ENCODE data around the gene TMEM253. TPM values are rescaled to one million over a fixed set of nuclear protein-coding genes. Genes with fewer than 3 reads are reported as not detected.

TMEM253 gene
- total and polyA plus RNA-seq, 9 of the 15 experiments (the other 6 are each of a cell fraction or from before 2014, with no cell fraction given), result 0.11 to 0.61 (median 0.26) TPM; not detected in 3

GRCh38 chr14:21054768-21055145, 46.1 kb upstream of the TMEM253 start:
- ChIA-PET CTCF (ENCODE audit: low intra/inter-chr PET ratio) (no interaction called here), POLR2A (no interaction called here)
- H3K27ac ChIP-seq (ENCODE audit: extremely low read depth, low read depth, low read length), result no peak overlapping the region
- no peak for TF ChIP-seq POLR3G (IDR thresholded peaks at IDR 0.05; ENCODE audit: extremely low read depth, insufficient read length, insufficient replicate concordance)
- no peak for TF ChIP-seq ZBTB17 (CRISPR knock-in tag; IDR thresholded peaks at IDR 0.05)
- TF ChIP-seq CHCHD3 (CRISPR knock-in tag; IDR thresholded peaks at IDR 0.05), result no peak
- TF ChIP-seq MBD2 (IDR thresholded peaks at IDR 0.05; ENCODE audit: borderline replicate concordance, low read depth), result no peak
- no peak for TF ChIP-seq ID3 (CRISPR knock-in tag; IDR thresholded peaks at IDR 0.05)
- no peak for TF ChIP-seq ID3 (tag; IDR thresholded peaks at IDR 0.05)
- TF ChIP-seq IFI16 (CRISPR knock-in tag; IDR thresholded peaks at IDR 0.05), result no peak
- TF ChIP-seq PTTG1 (tag; IDR thresholded peaks at IDR 0.05; ENCODE audit: low read depth), result no peak
- TF ChIP-seq ZNF766 (CRISPR knock-in tag; conservative IDR thresholded peaks at IDR 0.05), result no peak
- TF ChIP-seq PRDM10 (IDR thresholded peaks at IDR 0.05; ENCODE audit: partially characterized antibody), result no peak
- no peak for TF ChIP-seq GATA2 (CRISPR knock-in tag; IDR thresholded peaks at IDR 0.05)
- TF ChIP-seq ZNF655 (CRISPR knock-in tag; IDR thresholded peaks at IDR 0.05), result no peak
- no peak for TF ChIP-seq CEBPG (CRISPR knock-in tag; IDR thresholded peaks at IDR 0.05)
- TF ChIP-seq CEBPG (tag; conservative IDR thresholded peaks at IDR 0.05 in 1 of 2, IDR thresholded peaks at IDR 0.05 in 1 of 2), result no peak
- TF ChIP-seq CREM (IDR thresholded peaks at IDR 0.05; ENCODE audit: low read depth), result no peak
- TF ChIP-seq CHAMP1 (IDR thresholded peaks at IDR 0.05), result no peak
- in situ Hi-C loops (cut with MboI) (no loop called here), intact Hi-C loops (cut with micrococcal nuclease) (no loop called here)
- no peaks in the 10 kb centered on the region for H3K27me3 ChIP-seq (ENCODE audit: control insufficient read depth in 2 of 2, insufficient read depth in 2 of 2, low read length in 2 of 2)
- H3K9me3 ChIP-seq (replicated peaks; ENCODE audit: control insufficient read depth, insufficient read depth, low read depth, low read length), result no peaks in the 10 kb centered on the region
- no peaks in the 10 kb centered on the region for H4K20me1 ChIP-seq (replicated peaks; ENCODE audit: control insufficient read depth, insufficient read depth, low read length)
- no peaks in the 10 kb centered on the region; a peak in 1 of 5 replicates for H3K4me1 ChIP-seq (replicated peaks in 1 of 2; ENCODE audit: control insufficient read depth in 2 of 2, insufficient read depth in 2 of 2, low read length in 2 of 2)
- H3K36me3 ChIP-seq (ENCODE audit: control insufficient read depth, insufficient read depth, low read length), result no peaks in the 10 kb centered on the region
- WGBS (ENCODE audit: insufficient coverage, low coverage, missing lambda C conversion rate), result 68% methylated on average over 4 of the region's 4 CpGs
- H2AFZ ChIP-seq (ENCODE audit: low read depth, low read length), result no peak overlapping the region
- DNase-seq (ENCODE audit: extremely low read depth in 1 of 4, low spot score in 3 of 4), result no peak
- H3K9me1 ChIP-seq (ENCODE audit: control insufficient read depth, insufficient read depth, low read length), result no peaks in the 10 kb centered on the region
- FAIRE-seq, result no peak
- no peak overlapping the region for H3K4me3 ChIP-seq
- no TSS peak for BruUV-seq (replicated peaks)
- H3K9ac ChIP-seq (ENCODE audit: insufficient read depth in 1 of 2, low read depth in 2 of 2, low read length in 2 of 2), result no peak overlapping the region
- H3K4me2 ChIP-seq (ENCODE audit: insufficient read depth, low read length), result no peak overlapping the region
- H3K79me2 ChIP-seq (ENCODE audit: control insufficient read depth, insufficient read depth, low read length), result no peaks in the 10 kb centered on the region
- ATAC-seq, result no peak

Data from K562 (cell line).